Mesendoderm (in vitro differentiated cells): ENCODE measurements around the gene TEKT1.
A peak's percentile ranks its signal among the peaks of the same experiment; 100 is the strongest.

ENCODE experiments used
- DNase-seq: peaks from one replicate; pipeline ENCODE4 v3.0.0; 2013
- H2AK5ac ChIP-seq: 2 replicates; pipeline ENCODE4 v1.6.1; 2013; ENCODE audit warnings: low read length, inconsistent platforms
- H2BK120ac ChIP-seq: 2 replicates; pipeline ENCODE4 v1.6.1; 2013; ENCODE audit warnings: low read depth, mild to moderate bottlenecking, low read length, moderate library complexity, mixed read lengths
- H2BK15ac ChIP-seq: replicated peaks from 2 replicates; pipeline ENCODE4 v1.6.1; 2013; ENCODE audit warnings: low read depth, mild to moderate bottlenecking, moderate library complexity
- H2BK5ac ChIP-seq: 2 replicates; pipeline ENCODE4 v1.6.1; 2013; ENCODE audit warnings: low read length, inconsistent platforms
- H3K18ac ChIP-seq: 2 replicates; pipeline ENCODE4 v1.6.1; 2013; ENCODE audit warnings: mild to moderate bottlenecking, low read length, mixed read lengths
- H3K23ac ChIP-seq: one replicate; pipeline ENCODE4 v1.6.1; 2013; ENCODE audit warnings: low read length
- H3K27ac ChIP-seq: 2 replicates; pipeline ENCODE4 v1.5.1; 2013; ENCODE audit warnings: low read depth, mild to moderate bottlenecking, inconsistent platforms, low read length, moderate library complexity
- H3K27me3 ChIP-seq: 2 replicates; pipeline ENCODE4 v1.6.1; 2013; ENCODE audit warnings: low read length, control low read depth, mild to moderate bottlenecking, inconsistent platforms; ENCODE audit not compliant: insufficient read depth, poor library complexity
- H3K36me3 ChIP-seq: 2 replicates; pipeline ENCODE4 v1.6.1; 2013; ENCODE audit warnings: low read length, inconsistent platforms; ENCODE audit not compliant: control insufficient read depth, insufficient read depth
- H3K4ac ChIP-seq: one replicate; pipeline ENCODE4 v1.6.1; 2013; ENCODE audit warnings: low read depth, mild to moderate bottlenecking, low read length, moderate library complexity
- H3K4me1 ChIP-seq: 2 replicates; pipeline ENCODE4 v1.6.1; 2013; ENCODE audit warnings: low read depth, low read length, inconsistent platforms; ENCODE audit not compliant: control insufficient read depth
- H3K4me2 ChIP-seq: 2 replicates; pipeline ENCODE4 v1.6.1; 2013; ENCODE audit warnings: low read length
- H3K4me3 ChIP-seq: 2 replicates; pipeline ENCODE4 v1.5.1; 2013; ENCODE audit warnings: mild to moderate bottlenecking, low read length
- H3K56ac ChIP-seq: one replicate; pipeline ENCODE4 v1.6.1; 2013; ENCODE audit warnings: low read length
- H3K79me1 ChIP-seq: 2 replicates; pipeline ENCODE4 v1.6.1; 2013; ENCODE audit warnings: low read length, inconsistent platforms
- H3K79me2 ChIP-seq: 2 replicates; pipeline ENCODE4 v1.6.1; 2013; ENCODE audit warnings: mild to moderate bottlenecking, low read length; ENCODE audit not compliant: control insufficient read depth, insufficient read depth
- H3K9ac ChIP-seq: 2 replicates; pipeline ENCODE4 v1.6.1; 2013; ENCODE audit warnings: low read length, inconsistent platforms
- H4K5ac ChIP-seq: one replicate; pipeline ENCODE4 v1.6.1; 2013; ENCODE audit warnings: low read length
- H4K8ac ChIP-seq: one replicate; pipeline ENCODE4 v1.6.1; 2013; ENCODE audit warnings: low read depth, mild to moderate bottlenecking, control low read depth, low read length, moderate library complexity
- WGBS: extraction: QIAGEN DNeasy Blood & Tissue Kit; methylation state at CpG from one replicate; pipeline ENCODE4 v1.1.7; 2013; ENCODE audit warnings: low lambda C conversion rate, missing lambda C conversion rate; ENCODE audit not compliant: insufficient coverage; ENCODE audit errors: extremely low coverage; 5-methylcytosine and 5-hydroxymethylcytosine counted together

The TEKT1 gene

DNA sequence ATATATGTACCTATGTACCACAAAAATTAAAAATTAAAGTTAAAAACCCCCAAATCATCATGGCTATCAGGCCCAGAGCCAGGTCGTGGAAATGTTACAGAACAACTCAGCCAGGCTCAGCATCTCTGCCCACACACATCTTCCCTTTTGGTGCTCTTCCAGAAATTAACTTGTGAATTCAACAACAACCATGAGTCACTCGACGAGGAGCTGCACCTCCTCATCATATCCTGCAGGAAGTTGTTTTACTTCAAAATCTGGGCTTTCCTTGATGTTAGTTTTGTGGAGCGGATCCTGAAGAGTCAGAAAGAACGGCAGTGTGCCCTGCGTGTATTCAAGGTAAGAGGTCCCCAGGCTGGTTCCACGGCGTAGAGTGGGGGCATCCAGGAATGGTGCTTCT, 44.9 kb downstream of the TEKT1 start:
- no peak overlapping the region for H3K4ac ChIP-seq
- H3K4me2 ChIP-seq = no peak overlapping the region
- H3K79me2 ChIP-seq = no peaks in the 10 kb centered on the region
- H2BK15ac ChIP-seq = no peak overlapping the region
- no peak overlapping the region for H2BK5ac ChIP-seq
- H3K4me1 ChIP-seq = no peaks in the 10 kb centered on the region
- H3K27ac ChIP-seq = no peak overlapping the region
- H3K27me3 ChIP-seq = no peaks in the 10 kb centered on the region
- H4K8ac ChIP-seq = no peak overlapping the region
- H3K23ac ChIP-seq = no peak overlapping the region
- no peak for DNase-seq
- no peak overlapping the region for H2BK120ac ChIP-seq
- no peak overlapping the region for H3K4me3 ChIP-seq
- no peak overlapping the region for H2AK5ac ChIP-seq
- no peaks in the 10 kb centered on the region for H3K36me3 ChIP-seq
- H4K5ac ChIP-seq = no peak overlapping the region
- no peaks in the 10 kb centered on the region for H3K79me1 ChIP-seq
- no peak overlapping the region for H3K18ac ChIP-seq
- H3K56ac ChIP-seq = no peak overlapping the region
- WGBS = no CpG with 5 or more reads among the region's 8 CpGs
- no peak overlapping the region for H3K9ac ChIP-seq

DNA sequence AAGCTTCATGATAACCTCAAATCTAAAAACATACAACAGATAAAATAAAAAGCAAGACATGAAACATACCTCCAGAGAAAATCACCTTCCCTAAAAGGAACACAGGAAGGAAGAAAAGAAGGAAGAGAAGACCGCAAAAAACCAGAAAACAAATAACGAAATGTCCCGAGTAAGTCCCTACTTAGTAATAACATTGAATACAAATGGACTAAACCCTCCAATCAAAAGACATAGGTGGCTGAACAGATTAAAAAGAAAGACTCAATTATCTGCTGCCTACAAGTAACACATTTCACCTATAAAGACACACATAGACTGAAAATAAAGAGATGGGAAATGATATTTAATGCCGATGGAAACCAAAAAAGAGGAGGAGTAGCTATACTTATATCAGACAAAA, 49.3 kb downstream of the TEKT1 start:
- H3K23ac ChIP-seq = no peak overlapping the region
- no peak overlapping the region for H3K18ac ChIP-seq
- H4K8ac ChIP-seq = no peak overlapping the region
- no peak overlapping the region for H3K4ac ChIP-seq
- DNase-seq = no peak
- no peaks in the 10 kb centered on the region for H3K79me2 ChIP-seq
- H3K79me1 ChIP-seq = no peaks in the 10 kb centered on the region
- WGBS = no CpG with 5 or more reads among the region's 4 CpGs
- H2BK5ac ChIP-seq = no peak overlapping the region
- no peaks in the 10 kb centered on the region for H3K27me3 ChIP-seq
- no peak overlapping the region for H2BK120ac ChIP-seq
- H3K4me3 ChIP-seq = no peak overlapping the region
- H3K4me2 ChIP-seq = no peak overlapping the region
- no peak overlapping the region for H3K9ac ChIP-seq
- H4K5ac ChIP-seq = no peak overlapping the region
- H3K4me1 ChIP-seq = no peaks in the 10 kb centered on the region
- H3K36me3 ChIP-seq = no peaks in the 10 kb centered on the region
- H3K27ac ChIP-seq = no peak overlapping the region
- no peak overlapping the region for H2BK15ac ChIP-seq
- H3K56ac ChIP-seq = no peak overlapping the region
- H2AK5ac ChIP-seq = no peak overlapping the region

DNA sequence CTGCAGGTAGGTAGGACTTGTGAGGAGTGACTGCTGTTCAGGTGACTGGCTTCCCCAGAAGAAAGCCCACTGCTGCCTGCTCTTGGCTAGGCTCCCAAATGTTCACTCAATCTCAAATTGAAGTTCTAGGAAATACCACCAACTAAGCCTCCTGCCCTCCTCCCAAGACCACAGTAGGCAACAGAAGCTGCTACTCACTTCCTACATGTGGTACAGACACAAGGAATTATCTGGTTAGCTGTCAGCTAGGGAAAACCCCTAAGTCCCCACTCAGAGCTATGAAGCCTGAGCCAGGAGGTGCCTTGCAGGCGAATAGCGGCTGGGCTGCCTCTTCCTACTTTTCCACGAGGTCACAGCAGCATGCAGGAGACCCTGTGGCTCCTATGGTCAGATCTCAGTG, 50.6 kb downstream of the TEKT1 start:
- Histone ChIP-seq H2BK120ac (no peak overlapping the region), H3K4ac (no peak overlapping the region), H4K8ac (no peak overlapping the region), H3K27me3 (peaks cover 7% of the 10 kb centered on the region), H3K36me3 (no peaks in the 10 kb centered on the region), H3K56ac (no peak overlapping the region), H2BK5ac (no peak overlapping the region), H3K18ac (no peak overlapping the region), H3K79me1 (no peaks in the 10 kb centered on the region), H3K79me2 (no peaks in the 10 kb centered on the region), H3K23ac (no peak overlapping the region), H3K4me2 (no peak overlapping the region), H3K27ac (no peak overlapping the region), H3K9ac (no peak overlapping the region), H3K4me1 (no peaks in the 10 kb centered on the region), H2AK5ac (no peak overlapping the region), H2BK15ac (no peak overlapping the region), H4K5ac (no peak overlapping the region), H3K4me3 (no peak overlapping the region)
- no peak for DNase-seq
- WGBS = no CpG with 5 or more reads among the region's 3 CpGs

DNA sequence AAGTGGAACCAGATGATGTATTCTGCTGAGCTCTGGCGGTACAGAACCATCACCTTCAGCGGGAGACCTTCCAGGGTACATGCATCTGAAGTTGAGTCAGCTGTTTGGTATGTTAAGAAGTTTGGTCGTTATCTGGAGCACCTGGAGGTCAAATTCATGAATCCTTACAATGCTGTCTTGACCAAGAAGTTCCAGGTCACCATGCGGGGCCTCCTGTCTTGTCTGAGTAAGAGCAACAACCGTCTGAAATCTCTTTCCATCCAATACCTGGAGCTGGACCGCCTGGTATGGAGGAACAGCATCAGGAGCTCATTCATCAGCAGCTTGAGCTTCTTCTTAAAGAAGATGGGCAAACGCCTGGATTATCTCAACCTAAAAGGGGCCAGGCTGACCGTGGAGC, 51.5 kb downstream of the TEKT1 start:
- no peak overlapping the region for H3K27ac ChIP-seq
- no peak overlapping the region for H3K9ac ChIP-seq
- no peak overlapping the region for H2BK5ac ChIP-seq
- H3K4me3 ChIP-seq = no peak overlapping the region
- H3K4ac ChIP-seq = no peak overlapping the region
- peak; percentile 32 for DNase-seq
- H2BK15ac ChIP-seq = no peak overlapping the region
- H3K27me3 ChIP-seq = peaks cover 10% of the 10 kb centered on the region
- no peaks in the 10 kb centered on the region for H3K79me2 ChIP-seq
- H4K5ac ChIP-seq = no peak overlapping the region
- H4K8ac ChIP-seq = no peak overlapping the region
- no CpG with 5 or more reads among the region's 8 CpGs for WGBS
- H3K4me1 ChIP-seq = no peaks in the 10 kb centered on the region
- H3K56ac ChIP-seq = no peak overlapping the region
- H2BK120ac ChIP-seq = no peak overlapping the region
- no peaks in the 10 kb centered on the region for H3K79me1 ChIP-seq
- no peak overlapping the region for H3K4me2 ChIP-seq
- no peak overlapping the region for H3K18ac ChIP-seq
- no peak overlapping the region for H2AK5ac ChIP-seq
- H3K36me3 ChIP-seq = no peaks in the 10 kb centered on the region
- no peak overlapping the region for H3K23ac ChIP-seq

DNA sequence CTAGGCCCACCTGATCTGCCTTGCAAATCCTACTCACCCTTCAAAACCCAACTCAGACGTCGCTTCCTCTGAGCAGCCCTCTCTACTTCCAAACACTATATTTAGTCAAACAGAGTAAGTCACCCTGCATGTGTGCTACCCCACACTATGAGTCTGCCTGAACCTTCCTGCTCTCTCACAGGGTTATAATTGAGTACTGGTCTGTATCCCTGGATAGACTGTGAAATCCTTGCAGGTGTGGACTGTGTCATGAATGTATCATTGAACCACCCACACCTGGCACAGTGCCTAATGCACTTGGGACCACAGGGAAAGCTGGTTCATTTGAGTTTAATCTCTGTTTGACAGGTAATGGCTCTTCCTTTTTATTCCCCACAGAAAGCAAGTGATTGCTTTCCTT, 52.1 kb downstream of the TEKT1 start:
- no peak for DNase-seq
- Histone ChIP-seq H3K4me1 (no peaks in the 10 kb centered on the region), H3K79me1 (no peaks in the 10 kb centered on the region), H3K56ac (no peak overlapping the region), H3K23ac (no peak overlapping the region), H3K9ac (no peak overlapping the region), H3K4me3 (no peak overlapping the region), H3K4ac (no peak overlapping the region), H4K5ac (no peak overlapping the region), H2AK5ac (no peak overlapping the region), H3K27me3 (peaks cover 10% of the 10 kb centered on the region), H2BK5ac (no peak overlapping the region), H3K79me2 (no peaks in the 10 kb centered on the region), H2BK15ac (no peak overlapping the region), H3K36me3 (no peaks in the 10 kb centered on the region), H4K8ac (no peak overlapping the region), H3K27ac (no peak overlapping the region), H3K18ac (no peak overlapping the region), H2BK120ac (no peak overlapping the region), H3K4me2 (no peak overlapping the region)
- no CpG with 5 or more reads among the region's 2 CpGs for WGBS

DNA sequence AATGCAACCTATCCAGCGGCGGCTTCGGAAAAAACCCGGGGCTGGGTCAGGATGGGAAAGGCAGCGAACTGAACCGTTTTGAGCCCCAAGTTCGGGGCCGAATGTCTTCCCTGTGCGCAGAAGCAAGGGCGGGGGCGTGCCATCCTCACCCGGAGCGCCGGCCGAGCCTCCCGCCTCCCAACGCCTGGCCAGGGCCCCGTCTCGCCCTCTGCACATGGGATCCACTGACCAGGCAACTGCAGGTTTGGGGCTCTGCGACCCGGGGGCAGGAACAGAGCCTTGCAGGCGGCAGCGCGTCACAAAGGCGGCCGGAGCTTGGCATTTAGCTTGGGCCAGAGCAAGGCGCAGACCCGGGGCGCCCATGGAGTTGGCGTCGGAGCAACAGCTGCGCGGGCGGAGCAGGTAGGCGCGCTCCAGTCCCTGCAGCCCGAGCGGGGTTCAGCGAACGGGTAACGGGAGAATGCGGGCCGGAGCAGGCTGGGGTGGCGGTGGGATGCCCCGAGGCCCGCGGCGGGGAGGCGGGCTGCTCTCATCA, 55.6 kb downstream of the TEKT1 start, which contains the start of gene FBXO39:
FBXO39 (plus strand) TSS at position 345 of the 535 bp plus-strand sequence. CDS start 3,654 bp downstream, outside the sequence.
- WGBS = no CpG with 5 or more reads among the region's 49 CpGs
- H4K8ac ChIP-seq = no peak within 1 kb of the TSS
- H3K4me1 ChIP-seq = no peaks in the 10 kb centered on the region
- H2BK5ac ChIP-seq = no peak within 1 kb of the TSS
- H3K4me2 ChIP-seq = peak within 1 kb of the TSS; percentile 74
- no peak within 1 kb of the TSS for H3K23ac ChIP-seq
- H3K56ac ChIP-seq = peak within 1 kb of the TSS; percentile 34
- H3K79me1 ChIP-seq = no peaks in the 10 kb centered on the region
- peaks cover 10% of the 10 kb centered on the region for H3K27me3 ChIP-seq
- H3K36me3 ChIP-seq = no peaks in the 10 kb centered on the region
- H3K18ac ChIP-seq = no peak within 1 kb of the TSS
- peak within 1 kb of the TSS; percentile 44 for H3K9ac ChIP-seq
- no peak within 1 kb of the TSS for H2BK120ac ChIP-seq
- no peak within 1 kb of the TSS for H3K4ac ChIP-seq
- H4K5ac ChIP-seq = no peak within 1 kb of the TSS
- DNase-seq = no peak
- H3K4me3 ChIP-seq = no peak within 1 kb of the TSS
- no peak within 1 kb of the TSS for H2BK15ac ChIP-seq
- no peaks in the 10 kb centered on the region for H3K79me2 ChIP-seq
- H3K27ac ChIP-seq = no peak within 1 kb of the TSS
- H2AK5ac ChIP-seq = no peak within 1 kb of the TSS
